PC-3 (cell line): Measurements from ENCODE around the gene EFCAB6. TPM values are rescaled to one million over a fixed set of nuclear protein-coding genes. Genes with fewer than 3 reads are reported as not detected.

Source experiments
- ATAC-seq: fragments of 200-7000 bp; cut with Tn5 transposase; 2 replicates; pipeline ENCODE4 v1.9.1; 2020; ENCODE audit warnings: mild to moderate bottlenecking, moderate library complexity
- BruUV-seq: library from RNA; stranded (reverse); fragments of 400-500 nt; replicated peaks from 2 replicates; lab custom pipeline; 2021; lab: Mats Ljungman, UMichigan
- CTCF ChIA-PET: fragments of 300-600 bp; sonication (Branson Sonifier 250); formaldehyde crosslinking; loops from one replicate; lab custom pipeline; 2022; ENCODE audit warnings: antibody characterized with exemption; lab: Charles Lee
- POLR2A ChIA-PET: fragments of 300-600 bp; sonication (Branson Sonifier 250); formaldehyde crosslinking; loops from one replicate; lab custom pipeline; 2022; ENCODE audit warnings: antibody characterized with exemption; ENCODE audit not compliant: unreplicated experiment; lab: Charles Lee
- DNase-seq: peaks from one replicate; pipeline ENCODE4 v3.0.0-alpha.2; 2015
- H2AFZ ChIP-seq: fragments of 300-600 bp; sonication (generic); 2 replicates; pipeline ENCODE4 v1.6.0; 2016; ENCODE audit warnings: antibody characterized with exemption, low read length
- H3F3A ChIP-seq: fragments of 300-600 bp; sonication (generic); one replicate; pipeline ENCODE4 v1.6.0; 2017; ENCODE audit warnings: antibody characterized with exemption, low read length, control low read depth, mild to moderate bottlenecking; ENCODE audit not compliant: unreplicated experiment
- H3K27ac ChIP-seq: fragments of 300-600 bp; sonication (generic); 2 replicates; pipeline ENCODE4 v1.5.1; 2016; ENCODE audit warnings: mild to moderate bottlenecking, low read length
- H3K27me3 ChIP-seq: fragments of 300-600 bp; sonication (generic); 2 replicates; pipeline ENCODE4 v1.6.1; 2016; ENCODE audit warnings: low read length, mixed read lengths
- H3K36me3 ChIP-seq: fragments of 300-600 bp; sonication (generic); 2 replicates; pipeline ENCODE4 v1.6.1; 2016; ENCODE audit warnings: low read depth, mixed run types, low read length, mixed read lengths
- H3K4me1 ChIP-seq: fragments of 300-600 bp; sonication (generic); 2 replicates; pipeline ENCODE4 v1.5.1; 2016; ENCODE audit warnings: low read length; ENCODE audit not compliant: insufficient read depth
- H3K4me2 ChIP-seq: fragments of 300-600 bp; sonication (generic); 2 replicates; pipeline ENCODE4 v1.6.0; 2016; ENCODE audit warnings: low read length
- H3K4me3 ChIP-seq: fragments of 300-600 bp; sonication (generic); 2 replicates; pipeline ENCODE4 v1.5.1; 2016; ENCODE audit warnings: mild to moderate bottlenecking, low read length, mixed read lengths
- H3K79me2 ChIP-seq: fragments of 300-600 bp; sonication (generic); 2 replicates; pipeline ENCODE4 v1.6.1; 2017; ENCODE audit warnings: low read length, mixed read lengths
- H3K9ac ChIP-seq: fragments of 300-600 bp; sonication (generic); 2 replicates; pipeline ENCODE4 v1.6.0; 2016; ENCODE audit warnings: mild to moderate bottlenecking, low read length
- H3K9me2 ChIP-seq: fragments of 300-600 bp; sonication (generic); replicated peaks from 2 replicates; pipeline ENCODE4 v1.6.1; 2016; ENCODE audit warnings: mixed run types, low read length, mixed read lengths
- H3K9me3 ChIP-seq: fragments of 300-600 bp; sonication (generic); 2 replicates; pipeline ENCODE4 v1.6.1; 2016; ENCODE audit warnings: low read length, mixed read lengths
- H4K20me1 ChIP-seq: fragments of 300-600 bp; sonication (generic); 2 replicates; pipeline ENCODE4 v1.6.1; 2016; ENCODE audit warnings: low read length, mixed read lengths
- CTCF ChIP-seq: fragments of 300-600 bp; sonication (generic); conservative IDR thresholded peaks from 2 replicates; pipeline ENCODE4 v1.5.1; 2017; ENCODE audit warnings: antibody characterized with exemption, low read depth, mild to moderate bottlenecking, low read length
- EZH2 ChIP-seq: fragments of 300-600 bp; sonication (generic); IDR thresholded peaks from one replicate; pipeline ENCODE4 v1.6.1; 2017; ENCODE audit warnings: antibody characterized with exemption, mild to moderate bottlenecking, low read length; ENCODE audit not compliant: unreplicated experiment
- EZH2phosphoT487 ChIP-seq: fragments of 300-600 bp; sonication (generic); IDR thresholded peaks from 2 replicates; pipeline ENCODE4 v1.6.1; 2018; ENCODE audit warnings: mild to moderate bottlenecking, antibody characterized with exemption, low read length, borderline replicate concordance
- intact Hi-C: fragments of 100-400 bp; cut with micrococcal nuclease; formaldehyde crosslinking; loops from 2 replicates; pipeline ENCODE4 v1.9.0; 2023
- total RNA-seq: library from RNA; depleted of rRNA; stranded (reverse); fragments of >200 nt; gene quantifications from 2 replicates; pipeline ENCODE4 v1.2.3, GENCODE V29; 2014

The EFCAB6 gene
- total RNA-seq, 1 experiment from 2014 or later, result 0.07 TPM

GRCh38 chr22:43497956-43498855, 313.9 kb downstream of the EFCAB6 start:
- Histone ChIP-seq H3K27me3 (no peaks in the 10 kb centered on the region), H3K4me1 (no peaks in the 10 kb centered on the region), H3K9me3 (no peaks in the 10 kb centered on the region), H3K9me2 (no peaks in the 10 kb centered on the region), H2AFZ (no peak overlapping the region), H3F3A (no peaks in the 10 kb centered on the region), H3K4me3 (no peak overlapping the region), H3K27ac (no peak overlapping the region), H3K9ac (no peak overlapping the region), H3K36me3 (no peaks in the 10 kb centered on the region), H3K4me2 (no peak overlapping the region), H4K20me1 (no peaks in the 10 kb centered on the region), H3K79me2 (no peaks in the 10 kb centered on the region)
- intact Hi-C loops, result no loop called here
- ATAC-seq (no peak), DNase-seq (no peak)
- CTCF ChIA-PET, result no interaction called here
- POLR2A ChIA-PET, result interaction anchor here (0.6 kb wide), 1 partner anchor 47 kb away, joined by 5 read pairs; no protein-coding TSS in a partner anchor
- TF ChIP-seq CTCF (no peak), EZH2 (no peak), EZH2phosphoT487 (no peak)
- BruUV-seq, result no TSS peak

- CTCF ChIA-PET, result no interaction called here
- POLR2A ChIA-PET, result no interaction called here
- no peaks in the 10 kb centered on the region for H3K9me3 ChIP-seq
- H3K27ac ChIP-seq, result no peak overlapping the region
- H3K9me2 ChIP-seq, result no peaks in the 10 kb centered on the region
- TF ChIP-seq EZH2phosphoT487, result no peak
- no peak for TF ChIP-seq CTCF
- no peak for TF ChIP-seq EZH2
- no peaks in the 10 kb centered on the region for H3F3A ChIP-seq
- no peak overlapping the region for H3K9ac ChIP-seq
- no peak overlapping the region for H3K4me2 ChIP-seq
- BruUV-seq, result no TSS peak
- ATAC-seq (no peak), DNase-seq (no peak)
- no peaks in the 10 kb centered on the region for H3K36me3 ChIP-seq
- no peaks in the 10 kb centered on the region for H3K4me1 ChIP-seq
- no peak overlapping the region for H2AFZ ChIP-seq
- intact Hi-C loops, result no loop called here
- no peaks in the 10 kb centered on the region for H3K79me2 ChIP-seq
- H3K27me3 ChIP-seq, result no peaks in the 10 kb centered on the region
- no peak overlapping the region for H3K4me3 ChIP-seq
- no peaks in the 10 kb centered on the region for H4K20me1 ChIP-seq
Measured at GRCh38 chr22:43493297-43493696, 318.8 kb downstream of the EFCAB6 start.

GRCh38 chr22:43491737-43492136, 320.4 kb downstream of the EFCAB6 start:
- ATAC-seq, result no peak
- Histone ChIP-seq H3K4me1 (no peaks in the 10 kb centered on the region), H3K79me2 (no peaks in the 10 kb centered on the region), H3K9ac (no peak overlapping the region), H3K4me2 (no peak overlapping the region), H4K20me1 (no peaks in the 10 kb centered on the region), H3F3A (no peaks in the 10 kb centered on the region), H3K36me3 (no peaks in the 10 kb centered on the region), H3K9me2 (no peaks in the 10 kb centered on the region), H3K9me3 (no peaks in the 10 kb centered on the region), H3K4me3 (no peak overlapping the region), H3K27ac (no peak overlapping the region), H3K27me3 (no peaks in the 10 kb centered on the region), H2AFZ (no peak overlapping the region)
- TF ChIP-seq EZH2phosphoT487 (no peak), CTCF (no peak), EZH2 (no peak)
- DNase-seq, result no peak
- ChIA-PET CTCF (no interaction called here), POLR2A (no interaction called here)
- intact Hi-C loops, result no loop called here
- no TSS peak for BruUV-seq
